BLaER1 (cell line): ENCODE measurements around the gene ZFAND3.
"Not testable (repeated sequence)": the region's sequence is repeated elsewhere in the genome, so short reads cannot be mapped to it uniquely, and the experiment has no call there.

Experiments
- H3K27ac ChIP-seq: shearing (Covaris generic); formaldehyde crosslinking; 2 replicates; pipeline ENCODE4 v1.8.1; 2022
- H3K27me3 ChIP-seq: shearing (Covaris generic); formaldehyde crosslinking; 2 replicates; pipeline ENCODE4 v1.8.1; 2022
- H3K36me3 ChIP-seq: shearing (Covaris generic); formaldehyde crosslinking; 2 replicates; pipeline ENCODE4 v1.8.1; 2022
- H3K4me1 ChIP-seq: shearing (Covaris generic); formaldehyde crosslinking; 2 replicates; pipeline ENCODE4 v1.8.1; 2022
- H3K4me2 ChIP-seq: shearing (Covaris generic); formaldehyde crosslinking; 2 replicates; pipeline ENCODE4 v1.8.1; 2022
- H3K4me3 ChIP-seq: shearing (Covaris generic); formaldehyde crosslinking; 2 replicates; pipeline ENCODE4 v1.8.1; 2022
- H3K9ac ChIP-seq: shearing (Covaris generic); formaldehyde crosslinking; 2 replicates; pipeline ENCODE4 v1.8.1; 2022
- H3K9me3 ChIP-seq: shearing (Covaris generic); formaldehyde crosslinking; 2 replicates; pipeline ENCODE4 v1.8.1; 2022
- H4K20me1 ChIP-seq: shearing (Covaris generic); formaldehyde crosslinking; 2 replicates; pipeline ENCODE4 v1.8.1; 2022
- Cebpa-rat ChIP-seq: shearing (Covaris generic); IDR thresholded peaks from 2 replicates; pipeline ENCODE4 v1.8.1; 2022

ZFAND3 gene

GRCh38 chr6:38035478-38035877 lies 216.0 kb downstream of the ZFAND3 start:
- Histone ChIP-seq H3K9ac (no peak overlapping the region), H3K36me3 (no peaks in the 10 kb centered on the region), H3K4me1 (no peaks in the 10 kb centered on the region), H4K20me1 (peaks cover 98% of the 10 kb centered on the region), H3K4me2 (no peak overlapping the region), H3K4me3 (no peak overlapping the region), H3K9me3 (no peaks in the 10 kb centered on the region), H3K27ac (no peak overlapping the region), H3K27me3 (no peaks in the 10 kb centered on the region)
- no peak for TF ChIP-seq Cebpa-rat

GRCh38 chr6:38039502-38039901 lies 220.0 kb downstream of the ZFAND3 start:
- Histone ChIP-seq H3K4me3 (no peak overlapping the region), H3K27ac (no peak overlapping the region), H3K27me3 (no peaks in the 10 kb centered on the region), H3K4me1 (no peaks in the 10 kb centered on the region), H3K4me2 (no peak overlapping the region), H4K20me1 (peaks cover 92% of the 10 kb centered on the region), H3K9me3 (no peaks in the 10 kb centered on the region), H3K36me3 (no peaks in the 10 kb centered on the region), H3K9ac (no peak overlapping the region)
- TF ChIP-seq Cebpa-rat: no peak

- Histone ChIP-seq H3K27me3 (no peaks in the 10 kb centered on the region), H4K20me1 (peaks cover 92% of the 10 kb centered on the region), H3K9me3 (no peaks in the 10 kb centered on the region), H3K27ac (no peak overlapping the region), H3K4me3 (no peak overlapping the region), H3K9ac (no peak overlapping the region), H3K4me2 (no peak overlapping the region), H3K4me1 (no peaks in the 10 kb centered on the region), H3K36me3 (no peaks in the 10 kb centered on the region)
- TF ChIP-seq Cebpa-rat: no peak
Observed at GRCh38 chr6:38040254-38040653, 220.7 kb downstream of the ZFAND3 start.

- Histone ChIP-seq H3K9ac (no peak overlapping the region), H3K4me2 (no peak overlapping the region), H3K4me1 (no peaks in the 10 kb centered on the region), H3K36me3 (no peaks in the 10 kb centered on the region), H3K27ac (no peak overlapping the region), H4K20me1 (peaks cover 88% of the 10 kb centered on the region), H3K4me3 (no peak overlapping the region), H3K9me3 (no peaks in the 10 kb centered on the region), H3K27me3 (no peaks in the 10 kb centered on the region)
- no peak for TF ChIP-seq Cebpa-rat
Observed at GRCh38 chr6:38043259-38043753, 223.8 kb downstream of the ZFAND3 start.

GRCh38 chr6:38045701-38046305 lies 226.3 kb downstream of the ZFAND3 start:
- no peaks in the 10 kb centered on the region for H3K9me3 ChIP-seq
- H3K4me3 ChIP-seq: no peak overlapping the region
- no peaks in the 10 kb centered on the region for H3K4me1 ChIP-seq
- H3K27me3 ChIP-seq: no peaks in the 10 kb centered on the region
- no peak overlapping the region for H3K4me2 ChIP-seq
- no peak overlapping the region for H3K27ac ChIP-seq
- H4K20me1 ChIP-seq: peaks cover 84% of the 10 kb centered on the region
- no peaks in the 10 kb centered on the region; the same call in 1 of the 2 replicates for H3K36me3 ChIP-seq
- H3K9ac ChIP-seq: no peak overlapping the region
- no peak for TF ChIP-seq Cebpa-rat

- no peak overlapping the region for H3K27ac ChIP-seq
- H3K4me1 ChIP-seq: no peaks in the 10 kb centered on the region
- H3K36me3 ChIP-seq: no peaks in the 10 kb centered on the region; the same call in 1 of the 2 replicates
- no peak overlapping the region for H3K9ac ChIP-seq
- no peaks in the 10 kb centered on the region for H3K27me3 ChIP-seq
- no peak overlapping the region for H3K4me2 ChIP-seq
- no peak for TF ChIP-seq Cebpa-rat
- peaks cover 88% of the 10 kb centered on the region for H4K20me1 ChIP-seq
- no peak overlapping the region for H3K4me3 ChIP-seq
- no peaks in the 10 kb centered on the region for H3K9me3 ChIP-seq
Observed at GRCh38 chr6:38047562-38047961, 228.0 kb downstream of the ZFAND3 start.

- H3K4me1 ChIP-seq, H3K27ac ChIP-seq, H3K27me3 ChIP-seq, H3K36me3 ChIP-seq, H3K4me3 ChIP-seq, H3K9ac ChIP-seq, H3K9me3 ChIP-seq, H3K4me2 ChIP-seq: not testable (repeated sequence)
- H4K20me1 ChIP-seq: peaks cover 89% of the 10 kb centered on the region
Observed at GRCh38 chr6:38049861-38050397, 230.4 kb downstream of the ZFAND3 start.

- Histone ChIP-seq H3K4me2 (no peak overlapping the region), H3K36me3 (no peaks in the 10 kb centered on the region; the same call in 1 of the 2 replicates), H3K9me3 (no peaks in the 10 kb centered on the region), H3K27me3 (no peaks in the 10 kb centered on the region), H4K20me1 (peaks cover 96% of the 10 kb centered on the region), H3K4me1 (no peaks in the 10 kb centered on the region), H3K27ac (no peak overlapping the region), H3K4me3 (no peak overlapping the region), H3K9ac (no peak overlapping the region)
- TF ChIP-seq Cebpa-rat: no peak
Observed at GRCh38 chr6:38051819-38052434, 232.4 kb downstream of the ZFAND3 start.

GRCh38 chr6:38054527-38055202 lies 235.1 kb downstream of the ZFAND3 start:
- Histone ChIP-seq H3K4me3 (no peak overlapping the region), H3K4me1 (no peaks in the 10 kb centered on the region), H4K20me1 (peaks cover 98% of the 10 kb centered on the region), H3K9ac (no peak overlapping the region), H3K36me3 (no peaks in the 10 kb centered on the region; the same call in 1 of the 2 replicates), H3K9me3 (no peaks in the 10 kb centered on the region), H3K27ac (no peak overlapping the region), H3K4me2 (no peak overlapping the region), H3K27me3 (no peaks in the 10 kb centered on the region)
- no peak for TF ChIP-seq Cebpa-rat

GRCh38 chr6:38055203-38055589 lies 235.7 kb downstream of the ZFAND3 start:
- H4K20me1 ChIP-seq: peaks cover 100% of the 10 kb centered on the region
- H3K4me3 ChIP-seq: no peak overlapping the region
- no peaks in the 10 kb centered on the region for H3K27me3 ChIP-seq
- H3K4me2 ChIP-seq: no peak overlapping the region
- TF ChIP-seq Cebpa-rat: no peak
- H3K9me3 ChIP-seq: no peaks in the 10 kb centered on the region
- no peaks in the 10 kb centered on the region; the same call in 1 of the 2 replicates for H3K36me3 ChIP-seq
- no peak overlapping the region for H3K27ac ChIP-seq
- no peaks in the 10 kb centered on the region for H3K4me1 ChIP-seq
- H3K9ac ChIP-seq: no peak overlapping the region
